Ovary (tissue), 3 donors: ENCODE measurements around the gene PWP2.

Experiments used
- CTCF ChIP-seq, 3 donors: fragments of 450-650 bp in 2 of 3; fragments of 200-600 bp in 1 of 3; IDR thresholded peaks; one replicate each; pipeline versions ENCODE4 v1.5.1 to v1.8.0; 2016 to 2022; ENCODE audit warnings: antibody characterized with exemption in 3 of 3, mild to moderate bottlenecking in 1 of 3
- EP300 ChIP-seq: sonication (generic); formaldehyde crosslinking; IDR thresholded peaks from one replicate; pipeline ENCODE4 v1.6.1; 2017; ENCODE audit warnings: antibody characterized with exemption
- POLR2A ChIP-seq: fragments of 450-650 bp; IDR thresholded peaks from one replicate; pipeline ENCODE4 v1.6.1; 2017; ENCODE audit warnings: antibody characterized with exemption, mild to moderate bottlenecking, moderate library complexity
- donor health status: DM: no; HTN: no; CAD: no.

DNA sequence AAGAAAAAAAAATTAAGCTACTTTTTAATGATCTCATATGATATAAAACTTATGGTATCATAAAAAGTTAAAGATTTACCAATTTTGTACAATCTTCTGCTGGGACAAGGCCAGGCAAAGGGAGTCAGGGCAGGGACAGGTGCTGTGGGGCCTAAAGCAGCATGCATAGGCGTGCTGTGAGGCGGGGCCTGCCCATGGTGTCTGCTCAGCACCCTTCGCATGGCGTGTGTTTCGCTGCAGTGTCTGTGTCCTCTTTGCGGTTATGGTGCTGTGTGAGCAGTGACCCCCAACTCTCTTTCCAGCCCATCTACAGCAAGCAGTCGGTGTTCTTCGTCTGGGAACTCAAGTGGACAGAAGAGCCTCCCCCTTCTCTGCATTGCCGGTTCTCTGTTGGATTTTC lies 13.4 kb upstream of the PWP2 start:
- TF ChIP-seq CTCF (IDR thresholded peaks at IDR 0.05) = no peak
- TF ChIP-seq EP300 = no peak
- TF ChIP-seq POLR2A = no peak
